Islet precursor cell (in vitro differentiated cells): Measurements from ENCODE around the gene SMIM8.
A peak's percentile ranks its signal among the peaks of the same experiment; 100 is the strongest.
"Not testable (repeated sequence)": the region's sequence is repeated elsewhere in the genome, so short reads cannot be mapped to it uniquely, and the experiment has no call there.

Experiments used
- DNase-seq: peaks from one replicate; pipeline ENCODE4 v3.0.0-alpha.2; 2018

The SMIM8 gene, protein sequence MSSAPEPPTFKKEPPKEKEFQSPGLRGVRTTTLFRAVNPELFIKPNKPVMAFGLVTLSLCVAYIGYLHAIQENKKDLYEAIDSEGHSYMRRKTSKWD

GRCh38 chr6:87322304-87323212 is at the start of gene SMIM8:
SMIM8 (plus strand) TSS chr6:87322588; CDS start chr6:87337032, 14,444 bp downstream.
- DNase-seq: peak; percentile 92

DNA sequence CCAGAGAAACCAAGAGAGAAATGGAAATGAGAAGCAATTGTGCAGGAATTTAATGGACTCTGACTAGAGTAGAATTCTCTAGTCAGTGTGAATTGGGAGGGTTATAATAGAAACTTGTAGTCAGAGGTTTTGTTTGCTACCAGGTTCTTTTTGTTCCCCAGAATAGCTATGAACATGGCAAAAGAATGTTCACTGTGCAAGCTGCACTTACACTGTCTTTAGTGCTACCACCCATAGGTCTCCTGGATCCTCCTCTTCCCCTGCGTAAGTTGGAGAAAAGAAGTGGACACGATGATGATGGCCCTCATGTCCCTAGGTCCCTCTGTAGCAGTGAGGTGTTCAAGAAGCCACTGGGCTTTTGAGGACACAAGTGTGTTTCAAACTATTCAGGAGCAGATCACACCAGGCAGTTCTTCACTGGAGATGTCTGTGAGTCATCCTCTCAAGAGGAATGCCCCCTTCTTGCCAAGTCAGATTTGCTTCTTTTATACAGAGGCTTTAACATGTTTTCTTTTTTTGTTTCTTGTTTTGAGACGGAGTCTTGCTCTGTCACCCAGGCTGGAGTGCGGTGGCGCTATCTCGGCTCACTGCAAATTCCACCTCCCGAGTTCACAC is 47.6 kb upstream of the SMIM8 start:
- peak; percentile 52 for DNase-seq

DNA sequence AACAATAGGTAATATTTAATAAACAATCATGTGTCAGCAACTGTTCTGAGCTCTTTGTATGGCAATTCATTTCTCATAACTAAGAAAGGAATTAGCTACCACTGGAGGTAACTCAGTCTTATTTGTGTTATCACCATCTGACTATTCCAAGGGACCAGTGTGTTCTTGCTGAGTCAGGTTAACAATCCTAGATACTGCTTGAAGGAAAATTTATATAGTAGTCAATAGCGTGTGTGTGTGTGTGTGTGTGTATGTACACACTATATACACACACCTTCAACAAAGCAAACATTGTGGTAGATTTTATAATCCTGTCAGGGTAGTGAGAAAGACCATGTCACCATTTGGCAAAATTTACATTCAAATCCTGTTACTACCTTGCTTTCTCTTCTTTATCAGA is 45.8 kb upstream of the SMIM8 start:
- DNase-seq: no peak

- DNase-seq: no peak
Observed at GRCh38 chr6:87277123-87277522, 45.3 kb upstream of the SMIM8 start.

DNA sequence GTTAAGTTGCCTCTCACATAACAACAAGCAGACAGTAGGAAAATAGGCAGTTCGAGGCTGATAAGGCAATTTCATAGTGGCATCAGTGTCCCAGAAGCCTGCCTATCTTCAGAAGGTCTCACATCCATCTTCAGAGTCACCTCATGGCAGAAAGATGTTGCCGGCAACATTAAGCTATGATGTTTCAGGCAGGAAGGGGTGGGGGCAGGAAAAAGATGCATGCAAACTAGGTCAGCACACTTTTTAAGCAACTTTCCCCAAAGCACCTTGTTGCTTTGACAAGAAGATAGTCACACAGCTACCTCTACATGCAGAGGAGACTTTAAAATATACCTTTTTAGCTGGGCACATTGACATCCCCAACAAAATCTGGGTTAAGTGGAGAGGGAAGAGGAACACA is 43.2 kb upstream of the SMIM8 start:
- DNase-seq: no peak

DNA sequence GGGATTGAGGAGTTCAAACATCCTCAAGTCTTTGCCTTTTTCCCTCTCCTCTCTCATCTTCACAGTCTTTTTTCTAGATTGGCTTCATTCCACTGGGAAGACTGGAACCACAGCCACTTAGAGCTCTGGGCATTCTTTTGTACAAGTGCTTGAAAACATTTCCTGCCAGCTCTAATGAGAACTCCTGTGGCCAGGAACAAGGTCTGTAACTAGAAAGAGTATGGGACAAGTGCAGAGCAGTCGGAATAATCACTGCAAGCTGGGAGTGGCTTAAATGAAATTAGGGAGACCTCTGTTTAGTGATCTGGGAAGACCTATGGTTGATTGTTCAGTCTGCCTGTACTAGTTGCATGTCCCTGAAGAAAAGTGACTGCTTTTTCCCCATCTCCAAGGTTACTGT is 41.0 kb upstream of the SMIM8 start:
- DNase-seq: peak; percentile 70

- no peak for DNase-seq
Observed at GRCh38 chr6:87282743-87283142, 39.6 kb upstream of the SMIM8 start.

GRCh38 chr6:87283461-87283860 is 38.9 kb upstream of the SMIM8 start:
- DNase-seq: no peak

- DNase-seq: peak; percentile 55
Observed at GRCh38 chr6:87287251-87287650, 35.1 kb upstream of the SMIM8 start.

DNA sequence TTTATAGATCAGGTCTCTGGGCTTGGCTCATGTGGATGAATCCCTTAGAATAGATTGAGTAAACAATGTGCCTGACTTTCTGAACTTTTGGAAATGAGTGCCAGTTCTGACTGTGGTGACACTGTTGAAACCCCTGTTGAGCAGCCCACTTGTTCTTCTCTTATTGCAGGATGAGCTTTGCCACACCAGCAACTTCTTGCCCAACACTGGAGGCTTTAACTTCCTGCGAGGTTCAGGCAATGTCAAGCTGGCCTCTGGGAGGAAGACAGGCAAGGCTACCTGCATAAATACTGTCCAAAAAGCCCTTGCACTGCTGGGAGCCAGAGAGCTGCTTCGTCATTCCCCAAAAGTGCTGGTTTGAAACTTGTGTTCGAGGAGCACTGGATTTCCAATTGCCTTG is 32.8 kb upstream of the SMIM8 start:
- no peak for DNase-seq

- no peak for DNase-seq
Observed at GRCh38 chr6:87291883-87292282, 30.5 kb upstream of the SMIM8 start.

GRCh38 chr6:87293526-87293925 is 28.9 kb upstream of the SMIM8 start:
- peak; percentile 91 for DNase-seq

- DNase-seq: no peak
Observed at GRCh38 chr6:87297119-87297518, 25.3 kb upstream of the SMIM8 start.

GRCh38 chr6:87301277-87301676 is 21.1 kb upstream of the SMIM8 start:
- not testable (repeated sequence) for DNase-seq

GRCh38 chr6:87308970-87309369 is 13.4 kb upstream of the SMIM8 start:
- peak; percentile 58 for DNase-seq

DNA sequence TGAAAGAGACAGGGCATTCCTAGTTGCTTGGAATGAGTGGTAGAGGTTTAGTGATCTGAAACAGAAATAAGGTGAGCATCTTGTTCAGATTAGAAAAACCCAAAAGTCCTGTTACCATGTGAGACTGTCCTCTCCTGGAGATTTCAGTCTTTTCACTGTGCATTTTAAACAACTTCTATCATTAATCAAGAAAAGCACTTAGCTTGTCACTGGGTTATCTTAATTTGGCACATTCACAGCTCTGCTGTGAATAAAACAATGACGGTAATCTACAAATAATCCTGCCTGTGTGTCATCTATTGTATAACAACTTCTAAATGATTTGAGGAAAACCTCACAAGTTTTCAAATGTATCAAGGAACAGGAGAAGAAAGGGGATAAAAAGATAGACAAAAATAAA is 9.5 kb upstream of the SMIM8 start:
- DNase-seq: no peak

DNA sequence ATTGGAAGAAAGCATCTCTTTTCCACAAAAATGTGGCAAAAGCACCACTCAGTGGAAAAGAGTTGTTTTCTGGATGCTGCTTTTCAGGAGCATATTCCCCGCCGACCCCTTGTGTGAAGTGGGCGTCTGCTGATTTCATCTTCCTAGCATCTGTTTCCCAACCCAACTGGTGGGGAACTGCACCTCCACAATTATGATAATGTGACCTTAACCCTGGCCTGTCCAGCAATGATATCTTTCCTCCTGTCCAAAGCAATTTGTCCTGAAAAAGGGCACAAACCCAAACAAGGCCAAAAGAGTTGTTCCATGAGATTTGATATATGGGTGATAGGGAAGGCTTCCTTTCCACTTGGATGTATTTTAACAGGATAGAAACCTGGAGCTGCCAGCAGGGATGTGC is 7.3 kb upstream of the SMIM8 start:
- DNase-seq: no peak

DNA sequence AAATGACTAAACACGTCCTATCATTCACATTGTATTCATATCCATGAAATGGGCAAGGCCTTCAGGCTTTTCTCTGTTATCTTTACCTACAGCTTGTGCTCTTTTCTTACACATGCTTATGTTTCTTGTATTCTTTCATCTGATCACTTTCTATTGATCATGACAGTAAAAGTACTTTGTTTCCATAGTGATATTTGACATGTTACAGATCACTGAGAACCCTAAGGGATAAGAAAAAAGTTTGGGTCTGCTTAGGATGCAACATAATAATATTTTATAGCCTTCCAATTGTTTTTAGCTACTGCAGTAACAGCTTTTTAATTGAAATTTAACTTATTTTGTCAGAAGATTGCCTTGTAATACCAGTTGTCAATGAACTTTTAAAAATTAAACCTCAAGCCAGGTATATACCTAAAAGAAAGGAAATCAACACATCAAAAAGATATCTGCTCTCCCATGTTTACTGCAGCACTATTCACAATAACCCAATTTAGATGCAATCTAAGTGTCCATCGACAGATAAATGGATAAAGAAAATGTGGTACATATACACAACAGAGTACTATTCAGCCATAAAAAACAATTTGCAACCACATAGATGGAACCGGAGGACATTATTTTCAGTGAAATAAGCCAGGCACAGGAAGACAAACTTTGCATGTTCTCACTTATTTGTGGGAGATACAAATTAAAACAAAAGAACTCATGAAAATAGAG is 3.0 kb upstream of the SMIM8 start:
- no peak for DNase-seq

DNA sequence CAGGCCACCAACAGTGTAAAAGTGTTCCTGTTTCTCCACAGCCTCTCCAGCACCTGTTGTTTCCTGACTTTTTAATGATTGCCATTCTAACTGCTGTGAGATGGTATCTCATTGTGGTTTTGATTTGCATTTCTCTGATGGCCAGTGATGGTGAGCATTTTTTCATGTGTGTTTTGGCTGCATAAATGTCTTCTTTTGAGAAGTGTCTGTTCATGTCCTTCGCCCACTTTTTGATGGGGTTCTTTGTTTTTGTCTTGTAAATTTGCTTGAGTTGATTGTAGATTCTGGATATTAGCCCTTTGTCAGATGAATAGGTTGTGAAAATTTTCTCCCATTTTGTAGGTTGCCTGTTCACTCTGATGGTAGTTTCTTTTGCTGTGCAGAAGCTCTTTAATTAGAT is 1.5 kb downstream of the SMIM8 start:
- DNase-seq: not testable (repeated sequence)

DNA sequence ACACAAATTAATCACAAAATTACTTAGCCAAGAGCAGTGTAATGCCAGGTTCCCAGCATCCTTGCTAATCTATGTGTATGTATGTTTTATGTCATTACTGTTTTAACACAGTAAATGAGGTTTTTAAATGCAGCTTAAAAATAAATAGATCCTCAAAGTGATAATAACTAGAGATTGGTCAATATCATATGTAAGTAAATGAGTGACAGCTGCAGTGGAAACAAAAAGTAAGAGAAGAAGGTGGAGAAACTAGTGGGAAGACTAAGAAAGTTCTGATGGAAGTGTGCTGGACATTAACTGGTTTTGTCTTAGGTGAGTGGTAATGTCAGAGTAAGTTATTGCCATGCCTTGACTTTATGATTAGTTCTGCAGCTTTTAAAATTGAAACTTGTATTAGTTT is 8.6 kb downstream of the SMIM8 start:
- no peak for DNase-seq

DNA sequence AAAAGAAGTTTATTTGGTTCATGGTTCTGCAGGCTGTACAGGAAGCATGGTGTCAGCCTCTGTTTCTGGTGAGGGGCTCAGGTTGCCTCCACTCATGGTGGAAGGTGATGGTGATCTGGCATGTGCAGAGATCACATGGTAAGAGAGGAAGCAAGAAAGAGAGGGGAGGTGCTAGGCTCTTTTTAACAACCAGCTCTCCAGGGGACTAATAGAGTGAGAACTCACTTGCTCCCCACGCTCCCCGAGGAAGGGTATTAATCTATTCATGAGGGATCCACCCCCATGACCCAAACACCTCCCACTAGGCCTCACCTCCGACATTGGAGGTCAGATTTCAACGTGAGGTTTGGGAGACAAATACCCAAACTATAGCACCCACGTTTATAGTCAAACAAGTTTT is 10.6 kb downstream of the SMIM8 start:
- DNase-seq: no peak

GRCh38 chr6:87333591-87334181 is 11.3 kb downstream of the SMIM8 start:
- DNase-seq: no peak

DNA sequence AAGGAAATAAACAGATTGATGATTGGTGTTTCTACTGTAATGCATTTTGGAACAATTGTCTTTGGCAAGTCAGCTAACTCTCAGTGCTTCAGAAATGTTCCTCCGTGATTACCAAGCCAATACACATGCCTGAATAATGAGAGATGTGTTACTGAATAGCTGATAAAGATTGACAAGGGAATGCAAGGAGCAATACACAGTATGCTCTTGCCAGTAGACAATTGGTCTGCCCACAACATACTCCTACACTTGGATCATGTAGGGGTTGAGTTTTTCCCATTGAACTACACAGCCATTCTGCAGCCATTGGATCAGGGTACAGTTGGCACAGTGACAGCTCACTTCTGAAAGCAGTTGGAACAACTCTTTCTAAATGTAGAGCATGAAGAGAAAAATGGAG is 12.3 kb downstream of the SMIM8 start:
- no peak for DNase-seq
